GM18861 (cell line): ENCODE data around the gene LRRIQ4.

Source experiments
- ATAC-seq: cut with Tn5 transposase; IDR thresholded peaks from one replicate; pipeline ENCODE4 v1.9.1; 2021; ENCODE audit not compliant: unreplicated experiment

LRRIQ4 gene

DNA sequence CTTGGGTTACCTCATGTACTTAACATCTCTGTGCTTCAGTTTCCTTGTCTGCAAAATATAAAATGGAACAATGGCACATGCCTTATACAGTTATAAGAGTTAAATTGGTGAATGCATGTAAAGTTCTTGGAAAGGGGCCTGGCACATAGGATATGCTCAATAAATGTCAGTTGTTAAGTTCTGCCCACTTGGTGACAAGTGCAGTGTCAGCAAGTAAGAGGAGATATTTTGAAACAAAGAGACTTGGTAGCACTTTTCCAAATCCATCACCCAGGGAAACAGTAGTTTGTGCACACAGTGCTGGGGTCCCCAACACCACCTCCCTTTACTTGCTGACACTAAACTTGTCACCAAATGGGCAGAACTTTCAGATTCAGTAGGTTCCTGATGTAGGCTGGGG, 37.9 kb downstream of the LRRIQ4 start:
- no peak for ATAC-seq

DNA sequence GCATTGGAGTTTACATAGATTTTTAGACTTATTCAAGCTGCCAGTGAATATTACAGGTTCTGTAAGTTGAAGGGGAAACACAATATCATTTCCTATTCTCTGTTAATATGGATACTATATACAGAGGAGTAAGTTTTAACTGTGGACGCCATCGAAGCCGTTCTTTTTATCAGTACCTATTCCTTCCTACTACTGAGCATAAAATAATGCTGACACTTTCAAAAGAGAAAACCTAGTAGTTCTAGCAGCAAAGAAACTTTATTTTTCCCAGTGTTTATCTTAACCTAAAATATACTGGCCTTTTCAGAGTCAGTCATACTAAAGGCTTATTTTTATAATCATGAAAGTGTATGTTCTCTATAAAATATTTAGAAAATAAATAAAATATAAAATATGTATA, 42.8 kb downstream of the LRRIQ4 start:
- no peak for ATAC-seq

DNA sequence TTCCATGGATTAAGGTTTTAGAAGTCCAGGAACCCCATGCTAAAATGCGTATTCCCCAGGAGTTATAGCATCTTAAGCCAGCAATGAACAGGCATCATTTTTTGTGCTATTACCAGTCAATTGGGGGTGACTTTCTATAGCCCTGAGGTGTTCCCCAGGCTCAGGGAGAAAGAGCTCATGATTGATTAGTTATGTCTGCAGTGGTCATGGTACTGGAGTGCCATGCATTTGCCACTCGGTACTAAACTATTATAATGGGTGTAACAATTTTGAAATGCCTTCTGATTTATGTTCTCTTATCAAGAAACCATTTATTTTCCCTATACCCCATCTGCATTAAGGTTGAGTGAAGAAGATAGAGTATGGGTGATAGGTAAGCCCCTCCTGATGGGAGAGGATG, 45.1 kb downstream of the LRRIQ4 start:
- no peak for ATAC-seq

DNA sequence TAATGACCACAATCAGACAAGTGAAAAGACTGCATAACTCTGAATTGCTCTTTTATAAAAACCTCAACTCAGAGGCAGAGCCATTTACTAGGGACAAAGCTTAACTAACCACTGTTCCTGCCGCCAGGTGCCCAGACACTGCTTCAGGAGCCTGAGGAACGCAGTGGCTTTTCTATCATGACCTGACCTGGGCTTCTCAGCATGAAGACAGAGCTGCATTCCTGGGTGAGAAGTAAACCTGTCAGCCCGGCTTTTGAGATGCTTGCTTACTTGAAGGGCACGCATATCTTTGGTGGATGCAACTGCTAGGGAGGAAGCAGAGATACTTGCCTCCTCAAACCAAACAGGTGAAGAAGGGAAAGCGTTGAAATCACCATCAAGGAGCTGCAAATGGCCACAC, 49.2 kb downstream of the LRRIQ4 start:
- ATAC-seq: no peak

DNA sequence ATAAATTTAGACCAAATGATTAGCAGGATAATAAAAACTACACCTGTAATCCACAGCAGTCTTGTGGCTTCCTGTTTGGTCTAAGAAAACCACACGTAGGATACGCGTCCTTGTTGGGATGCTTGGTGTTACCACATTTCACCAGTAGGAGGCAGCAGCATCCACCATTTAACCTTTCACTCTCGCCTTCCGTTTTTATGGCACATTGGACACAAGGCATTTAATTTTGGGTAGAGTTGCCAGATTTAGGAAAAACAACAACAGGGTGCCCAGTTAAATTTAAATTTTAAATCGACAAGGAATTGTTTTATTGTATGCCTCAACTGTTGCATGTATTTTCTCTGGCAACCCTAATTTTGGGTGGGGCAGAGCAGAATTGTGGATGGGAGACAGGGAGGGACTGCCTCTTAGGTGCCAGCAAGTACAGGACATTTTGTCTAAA, 50.8 kb downstream of the LRRIQ4 start:
- ATAC-seq: no peak

DNA sequence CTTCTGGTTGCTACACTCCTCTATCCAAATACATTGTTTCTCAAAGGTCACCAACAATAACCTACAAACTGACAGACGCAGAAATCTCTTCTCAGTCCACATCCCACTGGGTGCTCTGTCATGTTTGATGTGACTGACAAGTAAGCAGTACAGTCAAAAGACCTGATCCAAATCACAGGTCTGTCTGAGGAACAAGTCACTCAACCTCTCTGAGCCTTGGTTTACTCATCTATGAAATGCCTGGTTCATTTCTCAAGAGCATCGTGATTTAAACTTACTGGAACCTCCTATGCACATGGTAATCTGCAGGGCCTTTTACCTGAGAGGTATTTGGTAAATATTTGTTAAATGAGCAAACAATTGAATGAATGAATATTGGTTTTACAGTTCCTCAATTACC, 51.6 kb downstream of the LRRIQ4 start:
- no peak for ATAC-seq

DNA sequence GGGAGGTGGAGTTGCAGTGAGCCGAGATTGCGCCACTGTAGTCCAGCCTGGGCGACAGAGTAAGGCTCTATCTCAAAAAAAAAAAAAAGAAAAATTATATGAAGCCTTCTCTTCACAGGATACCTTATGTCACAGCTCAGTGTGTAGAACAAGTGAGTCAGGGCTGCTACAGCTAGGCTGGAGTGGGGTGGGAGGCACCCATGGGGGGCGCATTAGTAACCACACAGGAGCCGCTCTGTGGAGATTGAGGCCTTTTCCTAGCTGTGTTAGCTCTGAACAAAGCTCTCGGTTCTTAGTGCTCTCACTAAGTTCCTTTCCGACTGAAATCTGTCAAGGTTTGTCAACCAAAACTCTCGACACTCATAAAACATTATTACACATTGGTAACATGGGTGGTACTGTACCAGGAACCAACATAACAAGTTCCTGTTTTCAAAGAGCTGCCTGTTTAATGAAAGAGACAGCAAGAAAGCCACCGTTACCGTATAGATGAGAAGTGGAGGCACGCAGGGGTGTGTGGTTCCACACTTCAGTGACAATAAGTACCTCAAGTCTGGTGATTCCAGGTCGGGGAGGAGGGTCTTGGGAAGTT, 52.6 kb downstream of the LRRIQ4 start:
- ATAC-seq: no peak

DNA sequence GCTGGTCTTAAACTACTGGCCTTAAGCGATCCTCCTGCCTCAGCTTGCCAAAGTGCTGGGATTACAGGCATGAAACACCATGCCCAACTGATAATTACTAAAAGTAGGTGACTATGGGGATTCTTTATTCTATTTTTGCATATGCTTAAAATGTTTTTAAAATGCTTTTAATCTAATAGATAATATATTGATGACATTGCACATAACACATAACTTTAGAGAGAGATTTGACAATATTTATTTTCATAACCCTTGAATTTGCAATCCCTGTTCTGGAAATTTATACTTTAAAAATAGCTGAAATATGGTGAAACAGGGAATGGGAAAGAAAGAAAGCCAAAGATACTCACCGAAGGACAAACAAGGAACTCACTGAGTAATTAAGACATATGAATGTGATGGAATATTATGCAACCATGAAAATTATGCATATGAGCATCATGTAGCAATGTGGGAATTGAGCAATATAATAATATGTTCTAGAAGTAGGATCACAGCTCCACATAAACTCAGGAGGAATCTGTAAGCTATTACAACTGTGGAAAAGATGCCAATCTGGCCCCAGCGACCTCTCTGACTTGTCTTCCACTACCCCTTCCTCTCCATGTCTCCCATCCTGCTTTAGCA, 55.0 kb downstream of the LRRIQ4 start:
- no peak for ATAC-seq

DNA sequence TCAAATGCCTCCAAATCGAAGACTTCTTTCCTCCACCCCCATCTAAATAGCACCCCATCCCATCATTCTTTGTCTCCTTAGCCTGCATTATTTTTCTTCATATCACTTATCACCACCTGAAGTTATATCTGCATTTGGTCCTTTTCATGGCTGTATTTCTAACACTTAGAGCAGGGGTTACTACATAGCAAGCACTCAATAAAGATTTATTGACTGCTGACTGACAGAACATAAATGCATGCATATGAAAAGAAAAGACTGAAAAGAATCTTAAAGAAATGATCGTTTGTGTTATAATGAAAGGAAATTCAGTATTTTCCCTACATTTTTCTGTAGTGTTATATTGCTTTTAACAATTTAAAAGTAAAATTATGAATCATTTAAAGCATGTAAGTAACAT, 55.7 kb downstream of the LRRIQ4 start:
- ATAC-seq: no peak

DNA sequence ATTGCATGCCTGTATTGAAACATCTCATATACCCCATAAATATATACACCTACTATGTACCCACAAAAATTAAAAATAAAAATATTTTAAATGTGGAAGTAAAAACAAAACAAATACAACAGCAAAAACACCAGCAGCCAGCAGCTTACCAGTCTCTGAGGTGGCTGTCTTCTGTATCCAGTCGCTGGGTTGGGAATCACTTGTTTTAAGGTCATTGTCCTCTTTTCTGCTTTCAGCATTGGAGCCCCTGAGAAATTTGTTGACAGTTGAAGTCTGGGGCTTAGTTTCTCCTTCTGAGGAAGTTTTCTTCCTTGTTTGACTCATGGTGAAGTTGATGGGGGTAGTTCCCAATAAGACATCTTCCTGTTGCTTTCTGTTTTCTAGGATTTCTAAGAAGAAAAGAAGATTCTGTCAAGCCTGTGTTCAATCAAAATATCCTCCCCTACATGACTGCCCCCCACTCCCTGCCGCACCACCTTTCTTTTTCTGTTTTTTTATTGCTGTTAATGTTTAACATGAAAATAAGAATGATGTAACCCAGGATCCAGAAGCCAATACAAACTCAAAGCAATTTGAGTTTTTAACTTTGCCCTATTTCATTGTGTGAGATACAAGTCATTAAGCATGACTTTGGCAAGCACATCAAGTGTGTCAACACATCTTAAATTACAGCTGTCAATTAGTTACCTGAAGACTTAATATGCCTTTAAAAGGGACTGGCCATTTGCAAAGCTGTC, 57.0 kb downstream of the LRRIQ4 start, which contains the start of gene LRRC31:
Gene LRRC31 (minus strand): TSS at position 452 of the 737 bp plus-strand sequence. CDS start 128 bp downstream, at position 324.
- no peak for ATAC-seq

DNA sequence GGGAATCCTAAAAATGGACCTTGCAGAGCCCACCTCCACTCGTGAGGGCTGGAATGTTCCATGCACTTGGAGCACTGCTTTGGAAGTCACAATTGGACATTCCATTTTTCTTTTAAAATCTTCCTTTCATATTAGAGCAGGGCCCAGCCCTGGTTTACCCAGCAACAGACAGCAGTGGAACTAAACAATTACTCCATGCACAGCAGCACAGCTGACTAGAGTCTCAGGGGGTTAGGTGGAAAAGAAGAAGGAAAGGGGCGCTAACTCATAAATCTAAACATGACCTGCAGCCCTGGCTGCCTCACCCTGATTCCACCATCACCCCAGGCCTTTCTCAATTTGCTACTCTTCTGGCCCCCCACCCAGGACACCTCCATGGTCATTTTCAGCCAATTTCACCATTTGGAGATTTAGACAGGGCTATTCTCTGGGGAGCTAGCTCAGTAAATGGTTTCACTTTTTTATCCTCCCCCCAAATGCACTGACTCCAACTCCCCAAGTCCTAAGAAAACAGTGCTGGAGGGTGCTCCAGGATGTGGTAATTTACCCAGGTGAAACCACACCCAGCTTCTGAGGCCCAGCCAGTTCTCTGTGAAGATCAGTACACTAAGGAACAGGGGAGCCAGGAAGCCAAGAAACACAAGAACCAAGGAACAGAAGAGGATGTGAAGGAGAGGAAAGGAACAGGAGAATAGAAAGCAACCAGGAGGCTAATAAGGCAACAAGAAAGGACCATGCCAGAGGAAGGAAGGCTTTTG, 58.6 kb downstream of the LRRIQ4 start:
- no peak for ATAC-seq

DNA sequence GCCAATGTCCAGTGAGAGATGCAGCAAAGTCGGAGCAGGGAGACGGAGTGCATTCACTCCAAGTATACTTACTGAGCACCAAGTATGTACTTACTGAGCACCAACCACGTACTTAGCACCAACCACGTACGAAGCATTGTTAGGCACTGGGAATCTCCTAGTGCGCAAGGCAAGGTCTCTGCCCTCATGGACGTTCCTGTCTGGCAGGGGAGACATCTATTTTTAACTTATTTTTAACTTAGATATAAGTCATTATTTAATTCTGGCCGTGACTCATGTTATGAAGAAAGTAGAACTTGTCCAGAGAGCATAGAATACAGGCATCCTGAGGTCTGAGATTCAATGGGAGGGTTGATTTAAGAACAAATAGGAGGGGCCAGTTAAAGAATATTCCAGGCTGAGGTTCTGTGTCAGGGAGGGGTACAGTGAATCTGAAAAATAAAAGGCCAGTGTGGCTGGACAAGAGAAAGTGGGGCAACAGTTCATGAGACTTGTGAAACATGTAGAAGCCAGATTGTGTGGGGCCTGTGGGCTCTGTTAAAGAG, 66.4 kb downstream of the LRRIQ4 start:
- ATAC-seq: no peak

DNA sequence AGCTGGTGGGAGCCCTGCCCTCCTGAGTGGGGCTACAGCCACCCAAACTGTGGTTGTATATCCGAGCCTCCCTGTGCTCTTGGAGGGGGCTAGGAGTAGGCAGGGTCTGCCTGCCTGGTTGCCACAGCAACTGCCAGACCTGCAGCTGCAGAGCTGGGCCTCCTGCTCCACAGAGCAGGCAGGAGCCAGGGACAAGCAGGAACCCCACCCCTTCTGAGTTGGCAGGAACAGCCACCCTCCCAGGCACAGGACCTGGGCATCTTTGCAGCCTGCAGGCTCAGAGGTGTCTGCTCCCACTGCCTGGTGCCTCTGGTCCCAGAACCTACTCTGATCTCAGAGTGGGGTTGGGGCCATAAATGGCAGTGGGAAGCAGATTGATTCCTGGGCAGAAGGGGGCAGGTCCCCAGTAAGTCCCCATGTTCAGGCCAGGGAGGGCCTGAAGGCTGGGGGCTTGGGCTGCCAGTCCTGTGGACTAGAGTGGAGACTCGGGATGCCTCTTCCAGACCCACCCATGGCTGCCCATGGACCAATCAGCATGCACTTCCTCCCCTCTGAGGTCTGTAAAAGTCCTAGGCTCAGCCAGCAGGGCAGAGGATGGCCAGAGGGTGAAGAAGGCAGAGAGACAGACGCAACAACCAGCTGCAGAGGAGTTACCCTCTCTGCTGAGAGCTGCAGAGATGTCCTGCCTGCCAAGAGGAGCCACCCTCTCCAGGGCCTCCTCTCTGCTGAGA, 67.3 kb downstream of the LRRIQ4 start:
- ATAC-seq: no peak

DNA sequence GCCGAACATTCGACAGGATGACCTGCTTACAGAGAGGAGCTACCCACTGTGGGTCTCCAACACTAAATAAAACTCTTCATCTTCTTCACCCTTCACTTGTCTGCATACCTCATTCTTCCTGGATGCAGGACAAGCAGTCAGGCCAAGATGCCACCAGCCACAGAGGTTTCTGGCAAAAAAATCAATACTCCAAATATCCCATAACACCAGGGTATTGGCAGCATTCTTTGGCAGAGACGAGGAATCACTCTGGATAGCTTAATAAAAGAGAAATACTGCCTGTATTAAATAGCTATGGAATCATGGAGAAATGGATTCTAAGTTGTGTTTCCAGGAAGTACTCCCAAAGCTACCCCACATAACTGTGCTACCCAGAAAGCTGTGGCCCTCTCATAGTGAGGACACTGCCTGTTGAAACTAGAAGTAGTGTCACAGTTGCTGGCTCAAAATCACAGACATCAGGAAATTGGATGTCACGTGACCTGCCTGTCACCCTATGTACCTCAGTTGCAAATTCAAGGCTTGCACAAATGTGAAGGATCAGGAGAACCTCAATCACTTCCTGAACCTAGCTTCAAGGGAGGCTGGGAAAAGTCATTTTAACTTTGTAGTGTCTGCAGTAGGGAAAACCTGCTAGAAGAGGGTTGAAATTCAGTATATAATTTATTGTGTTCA, 68.0 kb downstream of the LRRIQ4 start:
- ATAC-seq: no peak

DNA sequence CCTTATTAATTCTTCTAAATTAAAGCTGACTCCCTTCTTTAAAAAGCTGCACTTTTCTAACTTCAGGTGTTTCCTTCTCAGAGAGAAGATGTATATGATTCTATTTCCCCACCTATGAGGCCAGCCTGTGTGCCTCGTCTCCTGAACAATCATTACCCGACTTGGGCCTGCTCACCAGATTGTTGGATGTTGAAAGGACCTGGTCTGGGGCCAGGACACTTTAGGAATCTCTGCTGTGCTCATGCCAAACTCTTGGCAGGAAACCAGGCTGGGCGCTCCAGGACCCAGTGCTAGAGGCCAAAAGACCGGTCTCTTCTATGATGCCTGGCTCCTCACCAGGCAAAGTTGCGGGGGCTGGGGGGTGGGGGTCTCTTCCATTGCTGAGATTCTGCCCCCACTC, 74.0 kb downstream of the LRRIQ4 start:
- ATAC-seq: no peak
